Osteocyte (in vitro differentiated cells): ENCODE measurements around the gene MYEOV. TPM values are rescaled to one million over a fixed set of nuclear protein-coding genes. Genes with fewer than 3 reads are reported as not detected.

ENCODE experiments used
- DNase-seq: peaks from one replicate; pipeline ENCODE4 v3.0.0; 2021; ENCODE audit warnings: mixed read lengths; ENCODE audit not compliant: unreplicated experiment; ENCODE audit errors: extremely low spot score
- H3K27ac Mint-ChIP-seq: one replicate; pipeline ENCODE4 v1.8.0; 2021; ENCODE audit warnings: mild to moderate bottlenecking, mixed read lengths; ENCODE audit not compliant: unreplicated experiment
- H3K27me3 Mint-ChIP-seq: one replicate; pipeline ENCODE4 v1.8.0; 2021; ENCODE audit warnings: mixed read lengths; ENCODE audit not compliant: unreplicated experiment
- H3K36me3 Mint-ChIP-seq: one replicate; pipeline ENCODE4 v1.8.0; 2021; ENCODE audit warnings: mixed read lengths; ENCODE audit not compliant: unreplicated experiment
- H3K4me1 Mint-ChIP-seq: one replicate; pipeline ENCODE4 v1.8.0; 2021; ENCODE audit warnings: mixed read lengths; ENCODE audit not compliant: unreplicated experiment
- H3K4me3 Mint-ChIP-seq: one replicate; pipeline ENCODE4 v1.8.0; 2021; ENCODE audit warnings: mild to moderate bottlenecking, moderate library complexity, mixed read lengths; ENCODE audit not compliant: unreplicated experiment
- H3K9me3 Mint-ChIP-seq: one replicate; pipeline ENCODE4 v1.8.0; 2021; ENCODE audit warnings: mixed read lengths; ENCODE audit not compliant: unreplicated experiment
- total RNA-seq: library from RNA; stranded (reverse); gene quantifications from 2 replicates; pipeline ENCODE4 v1.2.1, GENCODE V29; 2021
- TF ChIP-seq, protein P1 (sequence below): fragments of 200-600 bp; sonication (generic); IDR thresholded peaks from 2 replicates; pipeline ENCODE4 v1.5.0; 2021; ENCODE audit warnings: antibody characterized with exemption, mild to moderate bottlenecking, moderate library complexity

MYEOV gene
- total RNA-seq, 1 donor from 2014 or later, result 1.8 TPM

DNA sequence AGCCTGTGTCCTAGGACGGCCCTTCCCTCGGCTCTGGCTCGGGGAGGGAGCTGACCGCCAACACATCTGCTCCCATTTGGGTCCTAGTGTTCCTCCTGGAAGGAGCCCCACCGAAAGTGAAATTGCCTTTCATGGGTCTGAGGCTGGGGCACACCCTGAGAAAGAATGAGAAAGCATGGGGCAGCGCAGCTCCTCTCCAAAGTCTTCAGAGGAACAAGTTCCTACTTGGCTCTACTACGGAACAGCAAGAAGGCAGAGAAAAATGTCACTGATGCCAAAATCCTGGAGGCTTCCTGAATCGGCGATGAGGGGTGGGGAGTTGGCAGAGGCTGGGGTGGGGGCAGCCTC, 41.5 kb upstream of the MYEOV start:
- H3K4me1 Mint-ChIP-seq, result peaks cover 3% of the 10 kb centered on the region
- DNase-seq, result no peak
- H3K4me3 Mint-ChIP-seq, result no peak overlapping the region
- no peaks in the 10 kb centered on the region for H3K36me3 Mint-ChIP-seq
- H3K9me3 Mint-ChIP-seq, result no peaks in the 10 kb centered on the region
- TF ChIP-seq, protein P1, sequence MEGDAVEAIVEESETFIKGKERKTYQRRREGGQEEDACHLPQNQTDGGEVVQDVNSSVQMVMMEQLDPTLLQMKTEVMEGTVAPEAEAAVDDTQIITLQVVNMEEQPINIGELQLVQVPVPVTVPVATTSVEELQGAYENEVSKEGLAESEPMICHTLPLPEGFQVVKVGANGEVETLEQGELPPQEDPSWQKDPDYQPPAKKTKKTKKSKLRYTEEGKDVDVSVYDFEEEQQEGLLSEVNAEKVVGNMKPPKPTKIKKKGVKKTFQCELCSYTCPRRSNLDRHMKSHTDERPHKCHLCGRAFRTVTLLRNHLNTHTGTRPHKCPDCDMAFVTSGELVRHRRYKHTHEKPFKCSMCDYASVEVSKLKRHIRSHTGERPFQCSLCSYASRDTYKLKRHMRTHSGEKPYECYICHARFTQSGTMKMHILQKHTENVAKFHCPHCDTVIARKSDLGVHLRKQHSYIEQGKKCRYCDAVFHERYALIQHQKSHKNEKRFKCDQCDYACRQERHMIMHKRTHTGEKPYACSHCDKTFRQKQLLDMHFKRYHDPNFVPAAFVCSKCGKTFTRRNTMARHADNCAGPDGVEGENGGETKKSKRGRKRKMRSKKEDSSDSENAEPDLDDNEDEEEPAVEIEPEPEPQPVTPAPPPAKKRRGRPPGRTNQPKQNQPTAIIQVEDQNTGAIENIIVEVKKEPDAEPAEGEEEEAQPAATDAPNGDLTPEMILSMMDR, result no peak
- H3K27me3 Mint-ChIP-seq, result peaks cover 20% of the 10 kb centered on the region
- no peak overlapping the region for H3K27ac Mint-ChIP-seq

DNA sequence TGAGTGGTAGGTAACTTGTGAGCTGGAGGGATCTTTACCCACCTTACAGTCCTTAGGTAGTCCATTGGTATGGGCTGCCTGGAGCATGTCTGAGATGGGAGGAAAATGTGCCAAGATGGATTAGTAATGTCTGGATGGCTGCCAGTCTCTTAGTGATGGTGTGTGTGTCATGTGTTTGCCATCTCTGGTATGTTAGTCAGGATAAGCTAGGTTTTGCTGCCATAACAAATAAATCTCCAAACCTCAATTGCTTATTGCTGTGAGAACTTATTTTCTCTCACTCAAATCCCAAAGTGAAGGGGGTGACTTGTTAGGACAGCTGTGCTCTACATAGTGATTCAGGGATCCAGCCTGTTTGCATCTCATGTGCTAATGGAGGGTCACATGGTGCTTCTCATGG, 40.9 kb upstream of the MYEOV start:
- Mint-ChIP-seq H3K4me3 (no peak overlapping the region), H3K4me1 (peaks cover 3% of the 10 kb centered on the region), H3K27me3 (peaks cover 17% of the 10 kb centered on the region), H3K27ac (no peak overlapping the region), H3K9me3 (no peaks in the 10 kb centered on the region), H3K36me3 (no peaks in the 10 kb centered on the region)
- no peak for DNase-seq
- TF ChIP-seq, protein P1, result no peak

DNA sequence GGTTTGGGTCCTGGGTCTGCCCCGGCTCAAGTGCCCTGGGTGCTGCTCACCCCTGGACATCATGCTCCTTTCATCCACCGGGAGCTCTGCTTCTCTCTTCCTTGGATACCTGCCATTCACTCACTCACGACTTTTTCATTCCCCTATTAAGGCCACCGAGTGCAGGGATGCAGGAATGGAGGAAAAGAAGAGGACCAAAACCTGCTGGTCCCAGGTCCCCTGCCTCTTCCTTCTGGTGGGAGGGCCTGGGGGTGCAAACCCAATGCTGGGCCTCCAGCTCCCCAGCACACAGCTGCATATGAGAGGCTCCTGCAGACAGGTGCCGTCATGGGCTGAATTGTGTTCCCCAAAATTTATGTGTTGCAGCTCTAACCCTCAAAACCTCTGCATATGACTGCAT, 36.8 kb upstream of the MYEOV start:
- TF ChIP-seq, protein P1, result no peak

DNA sequence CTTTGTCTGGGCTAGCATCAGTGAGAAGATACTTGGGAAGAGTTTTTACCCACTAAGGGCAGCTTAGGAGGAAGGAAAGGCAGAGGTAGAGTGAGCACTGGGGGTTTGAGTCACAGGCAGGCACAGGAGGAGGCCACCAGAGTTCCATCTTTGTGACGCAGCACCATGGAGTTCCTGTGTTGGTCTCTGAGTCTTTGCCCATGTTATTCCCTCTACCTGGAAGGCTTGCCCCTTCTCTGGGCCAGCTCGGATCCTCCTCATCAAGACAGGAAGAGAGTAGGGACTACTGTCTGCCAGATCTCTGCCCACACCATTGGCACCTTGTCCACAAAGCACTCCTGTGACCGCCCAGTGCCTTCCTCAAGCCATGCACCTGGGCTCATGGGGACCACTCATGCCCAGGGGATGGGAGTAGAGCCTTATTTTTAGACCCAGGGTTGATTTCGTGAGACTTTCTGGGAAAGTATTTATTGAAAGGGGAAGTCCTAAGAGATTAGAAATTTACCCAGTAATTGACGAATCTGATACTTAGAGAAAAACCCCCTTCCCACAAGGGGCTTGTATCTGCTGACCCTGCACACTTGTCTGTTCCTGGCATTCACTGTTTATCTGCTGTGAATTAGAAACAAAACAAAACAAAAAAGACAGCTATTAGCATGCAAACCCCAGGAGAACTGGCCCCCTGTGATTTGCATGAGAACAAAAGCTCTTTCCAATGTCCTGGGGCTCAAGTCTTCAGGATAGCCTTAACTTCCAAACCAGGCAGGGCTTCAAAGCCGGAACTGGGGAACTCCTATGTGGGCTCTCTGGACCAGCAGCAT, 35.9 kb upstream of the MYEOV start:
- TF ChIP-seq, protein P1, result no peak
- Mint-ChIP-seq H3K9me3 (no peaks in the 10 kb centered on the region), H3K4me1 (no peaks in the 10 kb centered on the region), H3K27me3 (peaks cover 14% of the 10 kb centered on the region), H3K27ac (no peak overlapping the region), H3K36me3 (no peaks in the 10 kb centered on the region), H3K4me3 (no peak overlapping the region)
- no peak for DNase-seq

More for the DNA sequence above, 36.8 kb upstream of the MYEOV start:
- Mint-ChIP-seq H3K9me3 (no peaks in the 10 kb centered on the region), H3K27me3 (peaks cover 14% of the 10 kb centered on the region), H3K36me3 (no peaks in the 10 kb centered on the region), H3K4me1 (no peaks in the 10 kb centered on the region), H3K4me3 (no peak overlapping the region), H3K27ac (no peak overlapping the region)
- DNase-seq, result no peak

DNA sequence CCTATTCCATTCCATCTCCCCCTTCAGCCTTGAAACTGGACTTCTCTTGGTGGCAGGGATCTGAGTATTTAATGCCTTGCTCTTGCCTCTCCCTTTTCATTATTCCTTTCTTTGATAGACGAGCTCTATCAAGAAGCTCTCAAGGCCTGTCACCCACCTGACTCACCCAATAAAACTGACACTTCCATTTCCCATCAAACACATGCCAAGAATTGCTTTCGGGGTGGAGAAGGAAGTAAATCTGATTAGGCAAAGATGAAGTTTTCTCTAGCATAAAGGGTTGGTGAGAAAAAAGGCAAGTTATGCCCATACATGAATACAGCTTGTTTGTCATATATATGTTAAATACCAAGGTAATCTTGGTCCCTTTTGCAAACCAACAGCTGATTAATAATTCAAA, 34.9 kb upstream of the MYEOV start:
- peaks cover 17% of the 10 kb centered on the region for H3K27me3 Mint-ChIP-seq
- no peak overlapping the region for H3K4me3 Mint-ChIP-seq
- DNase-seq, result no peak

More for the DNA sequence above, 34.9 kb upstream of the MYEOV start:
- Mint-ChIP-seq H3K27ac (no peak overlapping the region), H3K4me1 (peaks cover 2% of the 10 kb centered on the region), H3K9me3 (no peaks in the 10 kb centered on the region), H3K36me3 (no peaks in the 10 kb centered on the region)
- TF ChIP-seq, protein P1, result no peak
